Endothelial cell of umbilical vein (primary cell): ENCODE measurements around the gene TKFC. TPM values are rescaled to one million over a fixed set of nuclear protein-coding genes. Genes with fewer than 3 reads are reported as not detected.

Source experiments
- BruUV-seq: library from RNA; stranded (reverse); fragments of 400-500 nt; replicated peaks from 2 replicates; lab custom pipeline; 2021; lab: Mats Ljungman, UMichigan
- CTCF ChIA-PET: fragments of 300-600, 350-600 bp; sonication (Branson Sonifier 250); formaldehyde crosslinking; loops from one replicate; lab custom pipeline; 2021; ENCODE audit warnings: antibody characterized with exemption, inconsistent platforms; lab: Charles Lee
- POLR2A ChIA-PET: fragments of 300-600, 350-600 bp; sonication (Branson Sonifier 250); formaldehyde crosslinking; loops from one replicate; lab custom pipeline; 2021; ENCODE audit warnings: antibody characterized with exemption, inconsistent platforms; lab: Charles Lee
- DNase-seq: peaks from one replicate; pipeline ENCODE4 v3.0.0-alpha.2; 2011; ENCODE audit warnings: low read depth, low spot score
- FAIRE-seq: peaks from 2 replicates; lab custom pipeline; 2011; peaks lifted over from hg19 to GRCh38; lab: Jason Lieb, UNC
- H2AFZ ChIP-seq: 2 replicates; pipeline ENCODE4 v1.6.0; 2012; ENCODE audit warnings: low read depth, low read length, control low read depth, inconsistent platforms
- H3K27ac ChIP-seq: 2 replicates; pipeline ENCODE4 v1.5.1; 2011; ENCODE audit warnings: low read depth, mild to moderate bottlenecking, control low read depth, low read length, moderate library complexity; ENCODE audit not compliant: insufficient read depth
- H3K27me3 ChIP-seq, 2 experiments: 2 replicates each; pipeline versions ENCODE4 v1.6.0 to v1.6.1; 2011; ENCODE audit warnings: low read length in 2 of 2, mixed read lengths in 1 of 2; ENCODE audit not compliant: control insufficient read depth in 2 of 2, insufficient read depth in 2 of 2
- H3K36me3 ChIP-seq, 2 experiments: 2 replicates in 1 of 2; 3 replicates in 1 of 2; pipeline ENCODE4 v1.5.1; 2011; ENCODE audit warnings: low read length in 2 of 2, mild to moderate bottlenecking in 1 of 2, moderate library complexity in 1 of 2; ENCODE audit not compliant: control insufficient read depth in 2 of 2, insufficient read depth in 2 of 2; ENCODE audit errors: extremely low read depth in 1 of 2
- H3K4me1 ChIP-seq: 3 replicates; pipeline ENCODE4 v1.5.1; 2011; ENCODE audit warnings: mild to moderate bottlenecking, low read length; ENCODE audit not compliant: control insufficient read depth, insufficient read depth; ENCODE audit errors: extremely low read depth
- H3K4me2 ChIP-seq: 2 replicates; pipeline ENCODE4 v1.6.1; 2011; ENCODE audit warnings: low read length, control low read depth, mixed read lengths; ENCODE audit not compliant: insufficient read depth
- H3K4me3 ChIP-seq, 3 experiments: fragments of 200-600 bp in 1 of 3; sonication (generic), shearing (Covaris generic) in 1 of 3; replicated peaks in 1 of 3; 2 replicates each; pipeline ENCODE4 v1.5.1; 2011 to 2016; ENCODE audit warnings: control low read depth in 3 of 3, low read length in 3 of 3, mild to moderate bottlenecking in 2 of 3, inconsistent platforms in 1 of 3, low read depth in 1 of 3, moderate library complexity in 1 of 3; ENCODE audit not compliant: insufficient read depth in 1 of 3
- H3K79me2 ChIP-seq: 2 replicates; pipeline ENCODE4 v1.6.0; 2012; ENCODE audit warnings: low read length, inconsistent platforms; ENCODE audit not compliant: control insufficient read depth, insufficient read depth
- H3K9ac ChIP-seq: replicated peaks from 2 replicates; pipeline ENCODE3; 2011; ENCODE audit warnings: low read length, control low read depth; ENCODE audit not compliant: insufficient read depth; ENCODE audit errors: extremely low read depth
- H3K9me1 ChIP-seq: replicated peaks from 3 replicates; pipeline ENCODE4 v1.6.0; 2011; ENCODE audit warnings: mild to moderate bottlenecking, low read length; ENCODE audit not compliant: control insufficient read depth, insufficient read depth; ENCODE audit errors: extremely low read depth
- H3K9me3 ChIP-seq: replicated peaks from 2 replicates; pipeline ENCODE4 v1.5.1; 2012; ENCODE audit warnings: low read length, inconsistent platforms; ENCODE audit not compliant: control insufficient read depth, insufficient read depth
- H4K20me1 ChIP-seq: replicated peaks from 2 replicates; pipeline ENCODE3; 2011; ENCODE audit warnings: mild to moderate bottlenecking, low read length; ENCODE audit not compliant: control insufficient read depth, insufficient read depth; ENCODE audit errors: extremely low read depth
- EZH2 ChIP-seq: IDR thresholded peaks from 2 replicates; pipeline ENCODE4 v1.6.1; 2012; ENCODE audit warnings: borderline replicate concordance, low read depth, mild to moderate bottlenecking, moderate library complexity, low read length, inconsistent platforms; ENCODE audit not compliant: severe bottlenecking
- FOS ChIP-seq: IDR thresholded peaks from 2 replicates; pipeline ENCODE4 v1.6.1; 2011; ENCODE audit warnings: mild to moderate bottlenecking, low read length, moderate library complexity, borderline replicate concordance; ENCODE audit not compliant: insufficient read depth
- GATA2 ChIP-seq: IDR thresholded peaks from 2 replicates; pipeline ENCODE4 v1.7.0; 2011; ENCODE audit warnings: low read depth, mild to moderate bottlenecking, moderate library complexity, mixed read lengths, low read length; ENCODE audit not compliant: insufficient read length, insufficient read depth
- JUN ChIP-seq: IDR thresholded peaks from 2 replicates; pipeline ENCODE4 v1.6.1; 2011; ENCODE audit warnings: borderline replicate concordance, low read depth; ENCODE audit not compliant: insufficient read length, insufficient read depth
- MYC ChIP-seq: IDR thresholded peaks from one replicate; pipeline ENCODE4 v1.6.1; 2011; ENCODE audit warnings: mild to moderate bottlenecking, low read depth, low read length
- POLR2A ChIP-seq: IDR thresholded peaks from 2 replicates; pipeline ENCODE4 v1.6.1; 2012; ENCODE audit warnings: low read depth, mild to moderate bottlenecking, control low read depth, low read length
- POLR2AphosphoS5 ChIP-seq: IDR thresholded peaks from 2 replicates; pipeline ENCODE4 v1.6.1; 2012; ENCODE audit warnings: low read depth, mild to moderate bottlenecking, control low read depth, low read length, moderate library complexity; ENCODE audit not compliant: insufficient read depth
- dilution Hi-C: fragments of 300-500 bp; cut with MboI; formaldehyde crosslinking; loops from one replicate; pipeline ENCODE4 v1.15.0; 2019; ENCODE audit warnings: low sequenced_read_pairs; ENCODE audit not compliant: extremely low pct_ligation_motif_present
- intact Hi-C: fragments of 100-400 bp; cut with micrococcal nuclease; formaldehyde crosslinking; loops from one replicate; pipeline ENCODE4 v1.10.0; 2022
- polyA plus RNA-seq, 4 experiments: library from polyadenylated mRNA; depleted of rRNA in 3 of 4; stranded (reverse) in 3 of 4; unstranded in 1 of 4; fragments of >200 nt; gene quantifications; 2 replicates each; pipeline versions ENCODE4 v1.2.1 to v1.2.3, GENCODE V29; 2011 to 2012; ENCODE audit warnings: missing spikeins in 1 of 4
- total RNA-seq: library from RNA; stranded (reverse); gene quantifications from 2 replicates; pipeline ENCODE4 v1.2.3, GENCODE V29; 2021
- TF ChIP-seq, protein P1 (sequence below), 2 donors: IDR thresholded peaks; 1 replicate in 1 of 2; 2 replicates in 1 of 2; pipeline ENCODE4 v1.5.1; 2011; ENCODE audit warnings: low read length in 2 of 2, mild to moderate bottlenecking in 2 of 2, moderate library complexity in 2 of 2, control low read depth in 1 of 2, inconsistent platforms in 1 of 2, low read depth in 1 of 2; ENCODE audit not compliant: insufficient read depth in 1 of 2; ENCODE audit errors: extremely low read depth in 1 of 2
- TF ChIP-seq, protein P2 (sequence below): IDR thresholded peaks from 2 replicates; pipeline ENCODE4 v1.6.1; 2011; ENCODE audit not compliant: insufficient read depth, insufficient read length

The TKFC gene
- total and polyA plus RNA-seq, 2 donors (not counting 3 experiments of a cell fraction or from before 2014, with no cell fraction given): 30.8 to 31.7 TPM

DNA sequence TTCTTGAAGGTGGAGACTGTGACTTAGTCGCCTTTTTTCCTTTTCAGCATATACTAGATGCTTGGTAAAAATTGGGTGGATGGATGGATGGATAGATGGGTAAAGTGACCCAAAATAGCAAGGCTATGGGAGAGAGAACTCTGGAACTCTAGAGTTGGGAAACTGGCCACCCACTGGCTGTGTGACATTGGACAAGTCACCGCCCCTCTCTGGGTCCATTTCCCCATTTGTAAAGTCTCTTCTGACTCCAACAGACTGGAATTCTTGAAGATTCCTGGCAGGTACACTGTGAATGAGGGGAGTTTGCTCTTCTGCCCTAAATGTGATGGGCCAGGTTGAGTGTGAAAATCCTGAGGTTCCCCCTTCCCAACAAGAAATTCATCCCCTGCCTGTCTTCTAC is 8.0 kb downstream of the TKFC start:
- no peaks in the 10 kb centered on the region for H3K79me2 ChIP-seq
- DNase-seq (no peak), FAIRE-seq (no peak)
- no peaks in the 10 kb centered on the region for H3K27me3 ChIP-seq
- H3K9me3 ChIP-seq: no peaks in the 10 kb centered on the region
- CTCF ChIA-PET: interaction anchor here (2.4 kb wide), 1 partner anchor 45 kb away, joined by 12 read pairs; no protein-coding TSS in a partner anchor
- no peak overlapping the region for H3K4me3 ChIP-seq
- no peak overlapping the region for H3K4me2 ChIP-seq
- H4K20me1 ChIP-seq: no peaks in the 10 kb centered on the region
- BruUV-seq: no TSS peak
- dilution Hi-C loops (no loop called here), intact Hi-C loops (no loop called here)
- H2AFZ ChIP-seq: no peak overlapping the region
- H3K4me1 ChIP-seq: no peaks in the 10 kb centered on the region
- H3K9me1 ChIP-seq: no peaks in the 10 kb centered on the region
- H3K27ac ChIP-seq: no peak overlapping the region
- H3K9ac ChIP-seq: no peak overlapping the region
- POLR2A ChIA-PET: no interaction called here
- peaks cover 0 to 2% of the 10 kb centered on the region in 2 experiments for H3K36me3 ChIP-seq
- TF ChIP-seq MYC (no peak), FOS (no peak)

DNA sequence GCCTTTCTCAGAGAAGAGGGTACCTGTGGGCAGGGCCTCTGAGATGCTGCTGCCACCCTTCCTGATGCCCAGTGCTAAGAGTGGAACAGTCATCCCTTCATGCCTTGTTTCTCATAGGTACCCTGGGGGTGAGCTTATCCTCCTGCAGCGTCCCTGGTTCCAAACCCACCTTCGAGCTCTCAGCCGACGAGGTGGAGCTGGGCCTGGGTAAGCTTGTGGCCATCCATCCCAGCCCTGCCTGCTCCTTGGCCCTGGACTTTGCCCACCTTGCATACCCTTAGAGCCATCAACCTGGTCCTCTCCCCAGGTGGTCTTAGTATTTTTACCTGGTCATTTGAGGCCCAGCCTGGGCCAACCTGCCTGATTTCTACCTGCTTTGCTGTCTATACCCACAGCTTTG is 8.7 kb downstream of the TKFC start:
- ChIA-PET CTCF (interaction anchor here (1.0 to 2.4 kb wide), 2 partner anchors 44 to 93 kb away, joined by 3 to 12 read pairs; no protein-coding TSS in a partner anchor), POLR2A (interaction anchor here (1.2 kb wide), 1 partner anchor 20 kb away, joined by 3 read pairs; the partner anchor contains the start of genes CYB561A3 and TMEM138)
- Histone ChIP-seq H3K9ac (no peak overlapping the region), H3K27ac (no peak overlapping the region), H3K27me3 (no peaks in the 10 kb centered on the region), H3K4me3 (no peak overlapping the region), H3K79me2 (no peaks in the 10 kb centered on the region), H3K9me3 (no peaks in the 10 kb centered on the region), H3K9me1 (no peaks in the 10 kb centered on the region), H3K4me1 (no peaks in the 10 kb centered on the region), H3K36me3 (peaks cover 0 to 2% of the 10 kb centered on the region in 2 experiments), H3K4me2 (no peak overlapping the region), H2AFZ (no peak overlapping the region), H4K20me1 (no peaks in the 10 kb centered on the region)
- dilution Hi-C loops (no loop called here), intact Hi-C loops (no loop called here)
- TF ChIP-seq GATA2: no peak
- TF ChIP-seq, protein P1, sequence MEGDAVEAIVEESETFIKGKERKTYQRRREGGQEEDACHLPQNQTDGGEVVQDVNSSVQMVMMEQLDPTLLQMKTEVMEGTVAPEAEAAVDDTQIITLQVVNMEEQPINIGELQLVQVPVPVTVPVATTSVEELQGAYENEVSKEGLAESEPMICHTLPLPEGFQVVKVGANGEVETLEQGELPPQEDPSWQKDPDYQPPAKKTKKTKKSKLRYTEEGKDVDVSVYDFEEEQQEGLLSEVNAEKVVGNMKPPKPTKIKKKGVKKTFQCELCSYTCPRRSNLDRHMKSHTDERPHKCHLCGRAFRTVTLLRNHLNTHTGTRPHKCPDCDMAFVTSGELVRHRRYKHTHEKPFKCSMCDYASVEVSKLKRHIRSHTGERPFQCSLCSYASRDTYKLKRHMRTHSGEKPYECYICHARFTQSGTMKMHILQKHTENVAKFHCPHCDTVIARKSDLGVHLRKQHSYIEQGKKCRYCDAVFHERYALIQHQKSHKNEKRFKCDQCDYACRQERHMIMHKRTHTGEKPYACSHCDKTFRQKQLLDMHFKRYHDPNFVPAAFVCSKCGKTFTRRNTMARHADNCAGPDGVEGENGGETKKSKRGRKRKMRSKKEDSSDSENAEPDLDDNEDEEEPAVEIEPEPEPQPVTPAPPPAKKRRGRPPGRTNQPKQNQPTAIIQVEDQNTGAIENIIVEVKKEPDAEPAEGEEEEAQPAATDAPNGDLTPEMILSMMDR (IDR thresholded peaks at IDR 0.05; ENCODE audit: extremely low read depth in 1 of 2, insufficient read depth in 1 of 2, low read depth in 1 of 2, low read length in 2 of 2): no peak
- no peak for TF ChIP-seq EZH2
- TF ChIP-seq POLR2AphosphoS5: no peak
- no peak for TF ChIP-seq JUN
- no peak for TF ChIP-seq MYC
- TF ChIP-seq POLR2A: no peak
- TF ChIP-seq FOS: no peak
- TF ChIP-seq, protein P2, sequence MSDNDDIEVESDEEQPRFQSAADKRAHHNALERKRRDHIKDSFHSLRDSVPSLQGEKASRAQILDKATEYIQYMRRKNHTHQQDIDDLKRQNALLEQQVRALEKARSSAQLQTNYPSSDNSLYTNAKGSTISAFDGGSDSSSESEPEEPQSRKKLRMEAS: no peak
- BruUV-seq: no TSS peak
- no peak for FAIRE-seq
- DNase-seq: no peak
